HCT116 (cell line): ENCODE results near the gene OGG1. TPM values are rescaled to one million over a fixed set of nuclear protein-coding genes. Genes with fewer than 3 reads are reported as not detected.

Experiments used
- ATAC-seq: fragments of 200-7000 bp; cut with Tn5 transposase; 2 replicates; pipeline ENCODE4 v1.9.1; 2020; ENCODE audit warnings: mild to moderate bottlenecking, moderate library complexity
- BruUV-seq: library from RNA; stranded (reverse); fragments of 400-500 nt; replicated peaks from 2 replicates; lab custom pipeline; 2021; lab: Mats Ljungman, UMichigan
- CTCF ChIA-PET: fragments of 300-600 bp; sonication (Branson Sonifier 250); formaldehyde crosslinking; loops from one replicate; lab custom pipeline; 2021; ENCODE audit warnings: antibody characterized with exemption; lab: Charles Lee
- POLR2A ChIA-PET: fragments of 300-600, 350-600 bp; sonication (Branson Sonifier 250); formaldehyde crosslinking; loops from one replicate; lab custom pipeline; 2021; ENCODE audit warnings: antibody characterized with exemption; lab: Charles Lee
- RAD21 ChIA-PET, 2 experiments: fragments of 300-600 bp; sonication (Branson Sonifier 250); formaldehyde crosslinking; loops; one replicate each; lab custom pipeline; 2023; ENCODE audit warnings: low total read pairs in 2 of 2; ENCODE audit not compliant: uncharacterized antibody in 2 of 2, unreplicated experiment in 2 of 2, low non-redundant PET in 1 of 2; lab: Charles Lee
- DNase-seq: peaks from one replicate; pipeline ENCODE4 v3.0.0-alpha.2; 2010; ENCODE audit warnings: low read depth, low spot score
- H2AFZ ChIP-seq: fragments of 200-600 bp; shearing (Covaris generic), sonication (generic); 2 replicates; pipeline ENCODE4 v1.6.1; 2017; ENCODE audit warnings: low read depth, mixed run types, mixed read lengths, antibody characterized with exemption, low read length; ENCODE audit not compliant: poor library complexity, severe bottlenecking
- H3K27ac ChIP-seq: 2 replicates; pipeline ENCODE4 v1.5.1; 2012; ENCODE audit warnings: low read depth, low read length
- H3K27me3 ChIP-seq: fragments of 200-600 bp; sonication (generic); 2 replicates; pipeline ENCODE4 v1.6.1; 2016; ENCODE audit warnings: mixed run types, low read length, mixed read lengths; ENCODE audit not compliant: insufficient read depth
- H3K36me3 ChIP-seq, 2 experiments: fragments of 200-500 bp in 1 of 2; fragments of 200-600 bp in 1 of 2; sonication (Bioruptor generic) in 1 of 2; sonication (generic) in 1 of 2; 2 replicates each; pipeline versions ENCODE4 v1.5.1 to v1.6.1; 2014 to 2016; ENCODE audit warnings: low read length in 2 of 2, inconsistent platforms in 1 of 2, mixed read lengths in 1 of 2, mixed run types in 1 of 2; ENCODE audit not compliant: insufficient read depth in 2 of 2, control insufficient read depth in 1 of 2
- H3K4me1 ChIP-seq, 2 experiments: fragments of 200-600 bp in 1 of 2; sonication (generic) in 1 of 2; 2 replicates each; pipeline versions ENCODE4 v1.5.1 to v1.6.1; 2012 to 2017; ENCODE audit warnings: low read length in 2 of 2, inconsistent platforms in 1 of 2, mild to moderate bottlenecking in 1 of 2, mixed read lengths in 1 of 2, mixed run types in 1 of 2, moderate library complexity in 1 of 2; ENCODE audit not compliant: insufficient read depth in 2 of 2, control insufficient read depth in 1 of 2
- H3K4me2 ChIP-seq: fragments of 200-600 bp; sonication (generic); 2 replicates; pipeline ENCODE4 v1.6.1; 2017; ENCODE audit warnings: mixed run types, low read length, mixed read lengths
- H3K4me3 ChIP-seq, 2 experiments: fragments of 200-600 bp in 1 of 2; sonication (generic) in 1 of 2; replicated peaks in 1 of 2; 2 replicates each; pipeline ENCODE4 v1.5.1; 2011 to 2016; ENCODE audit warnings: low read length in 2 of 2, control low read depth in 1 of 2, low read depth in 1 of 2, mild to moderate bottlenecking in 1 of 2, mixed read lengths in 1 of 2, mixed run types in 1 of 2
- H3K79me2 ChIP-seq: fragments of 200-600 bp; sonication (generic); 2 replicates; pipeline ENCODE4 v1.6.1; 2017; ENCODE audit warnings: mild to moderate bottlenecking, mixed run types, low read length, moderate library complexity, mixed read lengths; ENCODE audit not compliant: insufficient read depth
- H3K9ac ChIP-seq: fragments of 200-600 bp; sonication (generic); 2 replicates; pipeline ENCODE4 v1.6.1; 2016; ENCODE audit warnings: low read length, mixed read lengths
- H3K9me2 ChIP-seq: fragments of 200-600 bp; sonication (generic), shearing (Covaris generic); 2 replicates; pipeline ENCODE4 v1.6.1; 2017; ENCODE audit warnings: mixed run types, mild to moderate bottlenecking, moderate library complexity; ENCODE audit not compliant: insufficient read depth
- H3K9me3 ChIP-seq, 2 experiments: fragments of 200-500 bp in 1 of 2; fragments of 200-600 bp in 1 of 2; sonication (Bioruptor generic) in 1 of 2; sonication (generic) in 1 of 2; 2 replicates each; pipeline ENCODE4 v1.6.1; 2014 to 2017; ENCODE audit warnings: low read length in 2 of 2, mixed read lengths in 2 of 2, inconsistent platforms in 1 of 2, low read depth in 1 of 2, mild to moderate bottlenecking in 1 of 2, mixed run types in 1 of 2, moderate library complexity in 1 of 2; ENCODE audit not compliant: control insufficient read depth in 1 of 2, insufficient read depth in 1 of 2
- H4K20me1 ChIP-seq: fragments of 200-600 bp; sonication (generic), shearing (Covaris generic); 2 replicates; pipeline ENCODE4 v1.6.1; 2017; ENCODE audit warnings: mixed run types, mild to moderate bottlenecking, moderate library complexity; ENCODE audit not compliant: insufficient read depth
- CEBPB ChIP-seq: IDR thresholded peaks from 2 replicates; pipeline ENCODE4 v1.6.1; 2012; ENCODE audit warnings: low read depth
- EGR1 ChIP-seq: IDR thresholded peaks from 2 replicates; pipeline ENCODE4 v1.6.1; 2012; ENCODE audit warnings: low read depth
- EZH2 ChIP-seq: fragments of 200-600 bp; sonication (generic); IDR thresholded peaks from 2 replicates; pipeline ENCODE4 v1.6.1; 2017; ENCODE audit warnings: antibody characterized with exemption, mixed run types
- EZH2phosphoT487 ChIP-seq: fragments of 200-600 bp; IDR thresholded peaks from 2 replicates; pipeline ENCODE4 v1.6.1; 2018; ENCODE audit warnings: antibody characterized with exemption, borderline replicate concordance
- FOSL1 ChIP-seq: IDR thresholded peaks from 2 replicates; pipeline ENCODE4 v1.6.1; 2012; ENCODE audit warnings: low read depth
- JUND ChIP-seq: IDR thresholded peaks from 2 replicates; pipeline ENCODE4 v1.6.1; 2012
- MAX ChIP-seq: IDR thresholded peaks from 2 replicates; pipeline ENCODE4 v1.6.1; 2012
- POLR2A ChIP-seq: IDR thresholded peaks from 2 replicates; pipeline ENCODE4 v1.7.0; 2011; ENCODE audit warnings: borderline replicate concordance; ENCODE audit not compliant: insufficient read depth, insufficient read length; ENCODE audit errors: extremely low read depth
- SRF ChIP-seq: IDR thresholded peaks from 2 replicates; pipeline ENCODE4 v1.6.1; 2012; ENCODE audit warnings: low read depth
- TCF7L2 ChIP-seq: IDR thresholded peaks from 2 replicates; pipeline ENCODE4 v1.7.0; 2011; ENCODE audit warnings: borderline replicate concordance, inconsistent platforms; ENCODE audit not compliant: insufficient read depth, insufficient read length; ENCODE audit errors: extremely low read depth
- ZFX ChIP-seq: fragments of 450-650 bp; IDR thresholded peaks from 2 replicates; pipeline ENCODE4 v1.6.1; 2017
- ZNF274 ChIP-seq: fragments of 200-500 bp; sonication (Bioruptor generic); IDR thresholded peaks from 2 replicates; pipeline ENCODE4 v1.6.1; 2014; ENCODE audit warnings: mild to moderate bottlenecking, low read depth, low read length, inconsistent platforms
- intact Hi-C: fragments of 100-400 bp; cut with micrococcal nuclease; formaldehyde crosslinking; loops from 2 replicates; pipeline ENCODE4 v1.10.0; 2022
- total RNA-seq: library from RNA; stranded (reverse); gene quantifications from one replicate; pipeline ENCODE4 v1.2.1, GENCODE V29; 2021; ENCODE audit not compliant: unreplicated experiment
- TF ChIP-seq, protein P1 (sequence below), 3 experiments: fragments of 200-600 bp in 1 of 3; sonication (generic) in 1 of 3; IDR thresholded peaks in 2 of 3; conservative IDR thresholded peaks in 1 of 3; 2 replicates each; pipeline ENCODE4 v1.5.1; 2012 to 2017; ENCODE audit warnings: low read depth in 2 of 3, low read length in 2 of 3, antibody characterized with exemption in 1 of 3, borderline replicate concordance in 1 of 3, control low read depth in 1 of 3, mild to moderate bottlenecking in 1 of 3, mixed read lengths in 1 of 3, mixed run types in 1 of 3, moderate library complexity in 1 of 3; ENCODE audit not compliant: insufficient read depth in 1 of 3

The OGG1 gene
- total RNA-seq, 1 experiment from 2014 or later: 16.3 TPM

DNA sequence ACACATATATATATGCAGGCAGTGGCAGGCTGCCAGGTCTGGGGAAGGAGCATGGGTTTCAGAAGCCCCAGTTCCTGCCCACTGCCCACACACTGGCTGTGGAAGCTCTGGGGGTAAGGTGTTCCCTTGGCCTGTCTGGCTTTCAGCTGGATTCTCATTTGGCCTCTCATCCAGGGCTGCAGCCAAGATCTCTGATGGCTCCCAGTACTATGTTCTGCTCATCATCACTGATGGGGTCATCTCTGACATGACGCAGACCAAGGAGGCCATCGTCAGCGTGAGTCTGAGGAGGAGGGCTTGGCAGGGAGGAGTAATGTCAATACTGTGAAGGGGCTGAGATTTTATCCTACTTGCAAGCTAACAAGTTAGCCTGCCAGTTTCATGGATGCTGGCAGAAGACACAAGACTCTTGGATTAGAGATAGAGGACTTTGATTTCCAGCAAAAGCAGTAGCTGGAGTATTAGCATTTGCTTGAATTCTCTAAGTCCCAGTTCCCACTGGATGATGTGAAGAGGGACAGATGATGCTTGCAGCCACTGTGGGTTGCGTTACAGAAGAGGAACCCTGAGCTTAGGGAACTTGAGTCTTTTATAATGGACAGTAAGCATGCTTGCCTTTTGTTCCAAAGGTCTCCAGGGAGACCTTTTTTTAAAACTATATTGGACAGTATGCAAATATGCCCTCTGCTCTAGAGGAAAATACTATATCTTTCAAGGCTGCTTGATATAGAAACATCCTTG lies 23.8 kb upstream of the OGG1 start:
- intact Hi-C loops: loop anchor here (5.0 kb wide), 1 partner anchor 224 kb away; no protein-coding TSS in a partner anchor
- H3K27ac ChIP-seq: no peak overlapping the region
- no peaks in the 10 kb centered on the region for H4K20me1 ChIP-seq
- H3K4me3 ChIP-seq: no peak overlapping the region
- H3K27me3 ChIP-seq: no peaks in the 10 kb centered on the region
- ChIA-PET RAD21 (no interaction called here), POLR2A (no interaction called here), CTCF (no interaction called here)
- H3K9me3 ChIP-seq: no peaks in the 10 kb centered on the region
- no peak overlapping the region for H3K9ac ChIP-seq
- ATAC-seq: no peak
- no peaks in the 10 kb centered on the region for H3K36me3 ChIP-seq
- no peaks in the 10 kb centered on the region for H3K9me2 ChIP-seq
- peaks cover 9 to 27% of the 10 kb centered on the region in 2 experiments; a peak in 3 of 4 replicates for H3K4me1 ChIP-seq
- no peaks in the 10 kb centered on the region for H3K79me2 ChIP-seq
- no peak for DNase-seq
- TF ChIP-seq ZFX: no peak
- TF ChIP-seq, protein P1, sequence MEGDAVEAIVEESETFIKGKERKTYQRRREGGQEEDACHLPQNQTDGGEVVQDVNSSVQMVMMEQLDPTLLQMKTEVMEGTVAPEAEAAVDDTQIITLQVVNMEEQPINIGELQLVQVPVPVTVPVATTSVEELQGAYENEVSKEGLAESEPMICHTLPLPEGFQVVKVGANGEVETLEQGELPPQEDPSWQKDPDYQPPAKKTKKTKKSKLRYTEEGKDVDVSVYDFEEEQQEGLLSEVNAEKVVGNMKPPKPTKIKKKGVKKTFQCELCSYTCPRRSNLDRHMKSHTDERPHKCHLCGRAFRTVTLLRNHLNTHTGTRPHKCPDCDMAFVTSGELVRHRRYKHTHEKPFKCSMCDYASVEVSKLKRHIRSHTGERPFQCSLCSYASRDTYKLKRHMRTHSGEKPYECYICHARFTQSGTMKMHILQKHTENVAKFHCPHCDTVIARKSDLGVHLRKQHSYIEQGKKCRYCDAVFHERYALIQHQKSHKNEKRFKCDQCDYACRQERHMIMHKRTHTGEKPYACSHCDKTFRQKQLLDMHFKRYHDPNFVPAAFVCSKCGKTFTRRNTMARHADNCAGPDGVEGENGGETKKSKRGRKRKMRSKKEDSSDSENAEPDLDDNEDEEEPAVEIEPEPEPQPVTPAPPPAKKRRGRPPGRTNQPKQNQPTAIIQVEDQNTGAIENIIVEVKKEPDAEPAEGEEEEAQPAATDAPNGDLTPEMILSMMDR (IDR thresholded peaks at IDR 0.05 in 2 of 3, conservative IDR thresholded peaks at IDR 0.05 in 1 of 3; ENCODE audit: borderline replicate concordance in 1 of 3, insufficient read depth in 1 of 3, low read depth in 2 of 3, low read length in 2 of 3): no peak
- no peak for TF ChIP-seq JUND
- no peak for TF ChIP-seq EZH2
- no peak for TF ChIP-seq FOSL1
- no peak for TF ChIP-seq MAX
- TF ChIP-seq TCF7L2: no peak
- no peak for TF ChIP-seq EZH2phosphoT487
- no peak for TF ChIP-seq CEBPB
- TF ChIP-seq EGR1: no peak
- no peak for TF ChIP-seq SRF
- TF ChIP-seq POLR2A: no peak
- no peak for TF ChIP-seq ZNF274
- no TSS peak for BruUV-seq
- no peak overlapping the region for H2AFZ ChIP-seq
- no peak overlapping the region for H3K4me2 ChIP-seq
